ENCODE results near the gene ADAMTSL3.

DNA sequence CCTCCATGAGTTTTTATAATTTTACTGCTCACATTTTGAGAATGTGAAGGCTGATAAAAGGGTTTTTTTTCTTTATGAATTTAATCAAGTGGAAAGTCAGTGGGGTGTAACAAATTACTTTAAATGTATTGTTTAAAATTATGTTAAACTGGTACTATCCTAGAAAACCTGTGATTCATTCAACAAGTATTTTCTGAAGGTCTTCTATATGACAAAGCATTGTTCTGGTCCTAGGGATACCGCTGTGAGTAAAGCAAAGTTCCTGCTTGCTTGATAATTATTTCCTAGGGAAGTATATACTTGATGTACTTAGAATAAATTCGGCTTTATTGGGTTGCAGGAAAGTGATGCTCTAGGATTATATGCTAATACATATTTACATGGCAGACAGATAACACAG, 428.8 kb downstream of the ADAMTSL3 start:
- TF ChIP-seq, protein P1, sequence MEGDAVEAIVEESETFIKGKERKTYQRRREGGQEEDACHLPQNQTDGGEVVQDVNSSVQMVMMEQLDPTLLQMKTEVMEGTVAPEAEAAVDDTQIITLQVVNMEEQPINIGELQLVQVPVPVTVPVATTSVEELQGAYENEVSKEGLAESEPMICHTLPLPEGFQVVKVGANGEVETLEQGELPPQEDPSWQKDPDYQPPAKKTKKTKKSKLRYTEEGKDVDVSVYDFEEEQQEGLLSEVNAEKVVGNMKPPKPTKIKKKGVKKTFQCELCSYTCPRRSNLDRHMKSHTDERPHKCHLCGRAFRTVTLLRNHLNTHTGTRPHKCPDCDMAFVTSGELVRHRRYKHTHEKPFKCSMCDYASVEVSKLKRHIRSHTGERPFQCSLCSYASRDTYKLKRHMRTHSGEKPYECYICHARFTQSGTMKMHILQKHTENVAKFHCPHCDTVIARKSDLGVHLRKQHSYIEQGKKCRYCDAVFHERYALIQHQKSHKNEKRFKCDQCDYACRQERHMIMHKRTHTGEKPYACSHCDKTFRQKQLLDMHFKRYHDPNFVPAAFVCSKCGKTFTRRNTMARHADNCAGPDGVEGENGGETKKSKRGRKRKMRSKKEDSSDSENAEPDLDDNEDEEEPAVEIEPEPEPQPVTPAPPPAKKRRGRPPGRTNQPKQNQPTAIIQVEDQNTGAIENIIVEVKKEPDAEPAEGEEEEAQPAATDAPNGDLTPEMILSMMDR (IDR thresholded peaks at IDR 0.05): no peak
- TF ChIP-seq POLR2A (IDR thresholded peaks at IDR 0.05): no peak
